GM06990 (cell line): ENCODE measurements around the gene CGB8.
"Not testable (repeated sequence)": the region's sequence is repeated elsewhere in the genome, so short reads cannot be mapped to it uniquely, and the experiment has no call there.

Experiments
- DNase-seq: peaks from one replicate; pipeline ENCODE4 v3.0.0-alpha.2; 2011; ENCODE audit not compliant: insufficient read length; ENCODE audit errors: extremely low read depth
- H3K27me3 ChIP-seq: replicated peaks from 2 replicates; pipeline ENCODE4 v1.6.0; 2011; ENCODE audit warnings: low read length; ENCODE audit not compliant: control insufficient read depth, insufficient read depth
- H3K36me3 ChIP-seq: 2 replicates; pipeline ENCODE4 v1.5.1; 2011; ENCODE audit warnings: low read length; ENCODE audit not compliant: control insufficient read depth, insufficient read depth
- H3K4me3 ChIP-seq: replicated peaks from 2 replicates; pipeline ENCODE4 v1.5.1; 2011; ENCODE audit warnings: low read depth, mild to moderate bottlenecking, control low read depth, low read length
- TF ChIP-seq, protein P1 (sequence below): IDR thresholded peaks from 2 replicates; pipeline ENCODE4 v1.5.1; 2011; ENCODE audit warnings: low read length, control low read depth, mild to moderate bottlenecking, inconsistent platforms; ENCODE audit not compliant: insufficient read depth, poor library complexity, severe bottlenecking

Gene CGB8

DNA sequence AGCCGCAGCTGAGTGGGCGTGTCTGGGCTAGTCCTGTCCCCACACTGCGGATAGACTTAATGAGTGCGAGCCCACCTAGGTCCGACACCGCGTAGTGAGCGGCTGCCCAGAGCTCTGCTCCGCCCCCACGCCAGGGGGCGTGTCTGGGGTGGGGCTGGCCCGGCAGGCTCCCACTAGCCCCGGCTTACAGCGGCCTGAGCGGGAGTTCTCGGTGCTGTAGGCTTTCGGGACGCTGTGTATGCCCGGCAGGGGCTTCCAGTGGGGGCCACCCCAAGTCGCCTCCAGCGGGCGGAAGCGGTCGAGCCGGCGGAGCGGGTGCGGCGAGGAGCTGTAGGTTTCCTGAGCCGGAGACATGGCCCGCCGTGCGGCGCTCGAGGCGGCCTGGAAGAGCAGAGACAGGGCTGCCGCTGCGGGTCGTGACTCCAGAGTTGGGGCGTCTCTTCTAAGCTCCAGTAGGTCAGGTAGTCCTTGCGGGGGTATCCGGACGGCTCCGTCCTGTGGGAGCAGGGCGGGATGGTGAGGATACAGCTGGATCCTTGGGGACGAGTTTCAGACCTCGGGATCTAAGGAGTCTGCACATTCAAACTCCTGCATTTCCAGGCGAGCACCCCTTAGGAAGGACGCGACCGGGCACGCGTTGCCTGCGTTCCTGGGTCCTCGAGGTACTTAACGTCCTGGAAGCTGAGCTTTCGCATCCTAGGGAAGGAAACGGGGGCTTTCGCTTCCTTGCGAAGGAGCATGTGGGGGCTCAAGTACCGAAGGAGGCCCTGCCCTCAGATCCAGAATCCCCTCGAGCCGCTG, 7.4 kb upstream of the CGB8 start:
- Histone ChIP-seq H3K27me3 (peaks cover 4% of the 10 kb centered on the region; the same call in 1 of the 2 replicates), H3K4me3 (peak overlapping the region; percentile 47), H3K36me3 (no peaks in the 10 kb centered on the region)
- peak; percentile 62 for DNase-seq
- TF ChIP-seq, protein P1, sequence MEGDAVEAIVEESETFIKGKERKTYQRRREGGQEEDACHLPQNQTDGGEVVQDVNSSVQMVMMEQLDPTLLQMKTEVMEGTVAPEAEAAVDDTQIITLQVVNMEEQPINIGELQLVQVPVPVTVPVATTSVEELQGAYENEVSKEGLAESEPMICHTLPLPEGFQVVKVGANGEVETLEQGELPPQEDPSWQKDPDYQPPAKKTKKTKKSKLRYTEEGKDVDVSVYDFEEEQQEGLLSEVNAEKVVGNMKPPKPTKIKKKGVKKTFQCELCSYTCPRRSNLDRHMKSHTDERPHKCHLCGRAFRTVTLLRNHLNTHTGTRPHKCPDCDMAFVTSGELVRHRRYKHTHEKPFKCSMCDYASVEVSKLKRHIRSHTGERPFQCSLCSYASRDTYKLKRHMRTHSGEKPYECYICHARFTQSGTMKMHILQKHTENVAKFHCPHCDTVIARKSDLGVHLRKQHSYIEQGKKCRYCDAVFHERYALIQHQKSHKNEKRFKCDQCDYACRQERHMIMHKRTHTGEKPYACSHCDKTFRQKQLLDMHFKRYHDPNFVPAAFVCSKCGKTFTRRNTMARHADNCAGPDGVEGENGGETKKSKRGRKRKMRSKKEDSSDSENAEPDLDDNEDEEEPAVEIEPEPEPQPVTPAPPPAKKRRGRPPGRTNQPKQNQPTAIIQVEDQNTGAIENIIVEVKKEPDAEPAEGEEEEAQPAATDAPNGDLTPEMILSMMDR: peak; percentile 18

DNA sequence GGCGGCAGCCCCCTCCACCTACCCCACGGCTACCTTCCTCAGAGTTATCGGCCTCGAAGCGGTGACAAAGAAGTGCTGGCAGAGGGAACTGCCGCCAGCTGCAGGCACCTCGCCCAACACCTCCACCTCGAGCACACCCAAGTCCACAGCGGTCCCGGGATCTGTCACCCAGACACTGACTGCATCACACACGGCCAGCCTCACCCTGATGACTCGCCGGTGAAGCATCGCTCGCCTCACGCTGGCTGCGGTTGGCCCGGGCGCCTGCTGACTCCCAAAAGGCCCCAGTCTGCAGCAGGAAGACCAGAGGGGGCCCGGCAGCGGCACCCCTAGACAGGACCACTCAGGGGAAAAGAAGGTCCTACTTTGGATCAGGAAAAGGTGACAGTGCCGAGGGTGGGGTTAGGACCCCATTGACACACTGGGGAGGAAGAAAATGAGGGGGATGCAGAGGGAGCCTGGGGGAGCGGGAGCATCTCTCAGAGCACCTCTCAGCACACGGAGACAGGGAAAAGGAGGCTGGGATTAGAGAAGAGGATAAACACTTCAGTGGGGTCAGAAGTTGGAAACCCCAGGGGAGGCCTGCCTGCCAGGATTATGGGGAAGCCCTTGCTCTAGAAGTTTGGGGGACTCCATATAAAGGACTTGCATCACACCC, 1.6 kb upstream of the CGB8 start:
- H3K36me3 ChIP-seq, DNase-seq, H3K4me3 ChIP-seq, H3K27me3 ChIP-seq: not testable (repeated sequence)

DNA sequence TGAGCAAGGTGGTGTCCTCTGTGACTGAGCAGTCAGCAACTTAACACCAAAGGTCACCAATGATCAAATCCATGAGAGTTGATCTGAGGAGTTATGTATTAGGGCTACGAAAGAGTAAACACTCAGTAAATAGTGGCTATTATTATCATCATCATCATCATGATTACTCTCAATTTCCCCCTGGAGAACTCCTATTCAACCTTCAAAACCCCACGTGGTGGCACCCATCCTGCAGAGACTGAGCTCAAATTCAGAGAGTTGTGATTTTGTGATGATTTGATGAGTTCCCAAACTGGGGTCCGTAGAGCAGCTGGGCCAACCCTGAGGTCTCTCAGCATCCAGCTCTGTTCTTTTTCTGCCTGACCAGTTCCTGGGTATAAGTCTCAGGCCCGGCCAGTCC, 923 bp upstream of the CGB8 start:
- not testable (repeated sequence) for H3K36me3 ChIP-seq, H3K4me3 ChIP-seq, H3K27me3 ChIP-seq, DNase-seq

DNA sequence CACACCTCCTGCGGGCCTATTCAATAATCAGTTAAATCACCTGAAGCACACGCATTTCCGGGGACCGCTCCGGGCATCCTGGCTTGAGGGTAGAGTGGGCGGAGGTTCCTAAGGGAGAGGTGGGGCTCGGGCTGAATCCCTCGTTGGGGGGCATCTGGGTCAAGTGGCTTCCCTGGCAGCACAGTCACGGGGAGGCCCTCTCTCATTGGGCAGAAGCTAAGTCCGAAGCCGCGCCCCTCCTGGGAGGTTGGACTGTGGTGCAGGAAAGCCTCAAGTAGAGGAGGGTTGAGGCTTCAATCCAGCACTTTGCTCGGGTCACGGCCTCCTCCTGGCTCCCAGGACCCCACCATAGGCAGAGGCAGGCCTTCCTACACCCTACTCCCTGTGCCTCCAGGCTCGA, 5.4 kb downstream of the CGB8 start, which contains the start of gene CGB5:
Gene CGB5 (plus strand): TSS at position 301 of the 400 bp plus-strand sequence. CDS start 362 bp downstream, outside the sequence.
- not testable (repeated sequence) for H3K27me3 ChIP-seq, DNase-seq, H3K36me3 ChIP-seq

DNA sequence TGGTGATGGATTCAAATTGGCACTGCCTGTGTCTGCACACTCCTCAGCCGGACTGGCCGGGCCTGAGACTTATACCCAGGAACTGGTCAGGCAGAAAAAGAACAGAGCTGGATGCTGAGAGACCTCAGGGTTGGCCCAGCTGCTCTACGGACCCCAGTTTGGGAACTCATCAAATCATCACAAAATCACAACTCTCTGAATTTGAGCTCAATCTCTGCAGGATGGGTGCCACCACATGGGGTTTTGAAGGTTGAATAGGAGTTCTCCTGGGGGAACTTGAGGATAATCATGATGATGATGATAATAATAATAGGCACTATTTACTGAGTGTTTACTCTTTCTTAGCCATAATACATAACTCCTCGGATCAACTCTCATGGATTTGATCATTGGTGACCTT, 6.2 kb downstream of the CGB8 start:
- H3K27me3 ChIP-seq, DNase-seq, H3K4me3 ChIP-seq, H3K36me3 ChIP-seq: not testable (repeated sequence)

More for the DNA sequence above, 5.4 kb downstream of the CGB8 start, which contains the start of gene CGB5:
- not testable (repeated sequence) for H3K4me3 ChIP-seq

DNA sequence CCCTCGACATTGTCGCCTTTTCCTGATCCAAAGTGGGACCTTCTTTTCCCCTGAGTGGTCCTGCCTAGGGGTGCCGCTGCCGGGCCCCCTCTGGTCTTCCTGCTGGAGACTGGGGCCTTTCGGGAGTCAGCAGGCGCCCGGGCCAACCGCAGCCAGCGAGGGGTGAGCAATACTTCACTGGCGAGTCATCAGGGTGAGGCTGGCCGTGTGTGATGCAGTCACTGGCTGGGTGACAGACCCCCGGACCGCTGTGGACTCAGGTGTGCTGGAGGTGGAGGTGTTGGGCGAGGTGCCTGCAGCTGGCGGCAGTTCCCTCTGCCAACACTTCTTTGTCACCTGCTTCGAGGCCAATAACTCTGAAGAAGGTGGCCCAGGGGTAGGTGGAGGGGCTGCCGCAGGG, 6.7 kb downstream of the CGB8 start:
- H3K36me3 ChIP-seq: no peaks in the 10 kb centered on the region
- H3K27me3 ChIP-seq: no peaks in the 10 kb centered on the region
- TF ChIP-seq, protein P1: no peak
- no peak for DNase-seq
- no peak overlapping the region for H3K4me3 ChIP-seq

DNA sequence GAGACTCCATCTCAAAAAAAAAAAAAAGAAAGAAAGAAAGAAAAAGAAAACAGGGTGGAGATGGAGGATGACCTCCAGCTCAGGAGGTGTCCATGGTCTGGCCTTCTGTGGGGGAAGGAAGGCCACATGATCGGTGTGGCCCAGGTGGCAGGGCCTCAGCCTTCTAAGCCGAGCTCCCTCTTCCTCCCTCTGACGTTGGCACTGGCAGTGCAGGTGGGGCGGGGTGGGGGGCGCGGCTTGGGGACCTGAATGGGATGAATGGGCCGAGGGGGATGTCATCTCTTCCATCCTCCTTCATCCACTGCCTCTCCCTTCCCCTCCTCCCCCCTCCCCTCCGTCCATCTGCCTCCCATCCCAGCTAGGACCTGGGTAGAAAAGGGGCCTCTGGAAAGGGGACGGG, 9.2 kb downstream of the CGB8 start:
- not testable (repeated sequence) for H3K36me3 ChIP-seq, H3K4me3 ChIP-seq, H3K27me3 ChIP-seq, DNase-seq

DNA sequence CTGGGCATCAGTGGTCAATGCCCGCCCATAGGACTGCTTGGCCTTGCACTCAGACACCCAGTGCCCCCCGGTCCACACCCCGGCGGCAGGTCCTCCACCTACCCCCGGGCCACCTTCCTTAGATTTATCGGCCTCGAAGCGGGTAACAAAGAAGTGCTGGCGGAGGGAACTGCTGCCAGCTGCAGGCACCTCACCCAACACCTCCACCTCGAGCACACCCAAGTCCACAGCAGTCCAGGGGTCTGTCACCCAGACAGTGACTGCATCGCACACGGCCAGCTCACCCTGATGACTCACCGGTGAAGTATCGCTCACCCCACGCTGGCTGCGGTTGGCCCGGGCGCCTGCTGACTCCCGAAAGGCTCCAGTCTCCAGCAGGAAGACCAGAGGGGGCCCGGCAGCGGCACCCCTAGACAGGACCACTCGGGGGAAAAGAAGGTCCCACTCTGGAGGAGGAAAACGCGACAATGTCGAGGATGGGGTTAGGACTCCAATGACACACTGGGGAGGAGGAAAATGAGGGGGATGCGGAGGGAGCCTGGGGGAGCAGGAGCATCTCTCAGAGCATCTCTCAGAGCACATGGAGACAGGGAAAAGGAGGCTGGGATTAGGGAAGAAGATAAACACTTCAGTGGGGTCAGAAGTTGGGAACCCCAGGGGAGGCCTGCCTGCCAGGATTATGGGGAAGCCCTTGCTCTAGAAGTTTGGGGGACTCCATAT, 10.2 kb downstream of the CGB8 start:
- not testable (repeated sequence) for H3K4me3 ChIP-seq, DNase-seq, H3K27me3 ChIP-seq, H3K36me3 ChIP-seq

DNA sequence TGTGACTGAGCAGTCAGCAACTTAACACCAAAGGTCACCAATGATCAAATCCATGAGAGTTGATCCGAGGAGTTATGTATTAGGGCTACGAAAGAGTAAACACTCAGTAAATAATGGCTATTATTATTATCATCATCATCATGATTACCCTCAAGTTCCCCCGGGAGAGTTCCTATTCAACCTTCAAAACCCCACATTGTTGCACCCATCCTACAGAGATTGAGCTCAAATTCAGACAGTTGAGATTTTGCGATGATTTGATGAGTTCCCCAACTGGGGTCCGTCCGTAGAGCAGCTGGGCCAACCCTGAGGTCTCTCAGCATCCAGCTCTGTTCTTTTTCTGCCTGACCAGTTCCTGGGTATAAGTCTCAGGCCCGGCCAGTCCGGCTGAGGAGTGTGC, 10.8 kb downstream of the CGB8 start:
- not testable (repeated sequence) for H3K36me3 ChIP-seq, DNase-seq, H3K27me3 ChIP-seq, H3K4me3 ChIP-seq
